ENCODE data around the gene RDX.
A peak's percentile ranks its signal among the peaks of the same experiment; 100 is the strongest.

The RDX gene

DNA sequence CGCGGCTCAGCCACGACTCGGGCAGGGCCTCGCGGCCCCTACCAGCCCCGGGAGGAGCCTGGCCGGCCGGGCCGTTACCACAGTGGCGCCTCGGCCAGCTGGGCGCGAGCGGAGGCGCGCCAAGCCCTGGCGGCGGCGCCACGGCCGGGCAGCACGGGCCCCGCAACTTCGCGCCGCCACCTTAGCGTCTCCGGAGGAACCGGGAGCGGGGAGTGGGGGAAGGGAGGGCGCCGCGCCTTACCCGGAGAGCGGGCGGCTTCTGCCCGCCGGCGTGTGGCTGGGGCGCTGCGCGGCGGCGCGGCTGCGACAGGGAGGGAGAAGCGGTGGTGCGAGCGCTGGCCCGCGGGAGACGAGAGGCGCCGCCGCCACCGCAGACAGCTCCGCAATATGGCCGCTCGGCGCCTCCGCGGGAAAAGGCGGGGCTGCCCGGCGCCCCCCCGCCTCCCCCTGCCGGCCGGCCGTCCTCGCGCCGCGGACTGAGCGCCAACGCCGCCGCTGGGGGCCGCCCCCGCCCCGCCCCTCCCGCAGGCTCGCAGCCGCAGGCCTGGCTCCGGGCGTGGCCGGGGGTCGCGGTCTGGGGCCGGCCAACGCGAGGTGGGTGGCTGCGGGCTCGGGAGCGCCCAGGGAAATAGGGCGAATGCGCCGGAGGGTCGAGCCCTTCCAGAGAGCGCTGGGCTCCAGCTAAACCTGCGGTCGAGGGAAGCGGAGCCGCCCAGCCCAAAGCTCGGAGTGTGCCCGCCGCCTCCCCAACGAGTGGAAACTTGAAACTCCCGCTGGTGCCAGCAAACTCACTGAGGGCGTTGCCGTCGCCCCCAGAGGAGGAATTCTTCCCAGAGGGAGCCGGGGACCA is at the start of gene RDX:
Gene RDX, minus strand, starts transcription at position 389 of the 850 bp plus-strand sequence. CDS start 16,922 bp downstream, outside the sequence.
- Histone ChIP-seq H3K36me3 (ENCODE audit: insufficient read depth, low read length) (no peaks in the 10 kb centered on the region), H3K4me3 (ENCODE audit: low read depth in 1 of 2, low read length in 2 of 2) (peak within 1 kb of the TSS; percentile 77 to 94), H3K4me1 (ENCODE audit: insufficient read depth, low read length) (peaks cover 24% of the 10 kb centered on the region), H3K27me3 (ENCODE audit: control insufficient read depth in 1 of 2, insufficient read depth in 2 of 2, low read length in 2 of 2) (no peaks in the 10 kb centered on the region), H3K9me3 (ENCODE audit: low read length) (no peaks in the 10 kb centered on the region), H3K9ac (ENCODE audit: low read length) (peak within 1 kb of the TSS; percentile 86), H3K27ac (ENCODE audit: low read depth, low read length) (peak within 1 kb of the TSS; percentile 81)

DNA sequence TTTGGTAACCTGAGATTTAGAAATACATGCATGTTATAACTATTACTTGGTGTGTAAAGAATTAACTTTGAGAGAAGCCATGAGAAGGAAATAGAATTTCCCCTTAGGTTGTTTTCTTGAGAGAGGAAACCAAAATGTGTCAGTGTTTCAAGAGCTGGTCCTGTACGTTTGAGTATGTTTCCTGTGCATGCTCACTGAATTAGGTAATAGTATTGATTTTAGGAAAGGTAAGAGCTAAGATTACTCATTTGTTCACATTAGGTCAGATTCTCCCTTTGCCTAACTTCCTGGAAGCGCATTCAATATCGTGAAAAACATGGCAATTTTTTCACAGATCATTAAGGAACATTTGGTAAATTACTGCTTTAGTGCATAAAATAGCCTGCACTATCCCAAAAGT is 49.3 kb upstream of the RDX start:
- no peak overlapping the region for H3K9ac ChIP-seq (ENCODE audit: low read length)
- H3K27me3 ChIP-seq (ENCODE audit: control insufficient read depth in 1 of 2, insufficient read depth in 2 of 2, low read length in 2 of 2): no peaks in the 10 kb centered on the region
- H3K36me3 ChIP-seq (ENCODE audit: insufficient read depth, low read length): no peaks in the 10 kb centered on the region
- no peak overlapping the region for H3K27ac ChIP-seq (ENCODE audit: low read depth, low read length)
- no peaks in the 10 kb centered on the region for H3K4me1 ChIP-seq (ENCODE audit: insufficient read depth, low read length)
- no peaks in the 10 kb centered on the region for H3K9me3 ChIP-seq (ENCODE audit: low read length)
- H3K4me3 ChIP-seq (ENCODE audit: low read depth in 1 of 2, low read length in 2 of 2): no peak overlapping the region

DNA sequence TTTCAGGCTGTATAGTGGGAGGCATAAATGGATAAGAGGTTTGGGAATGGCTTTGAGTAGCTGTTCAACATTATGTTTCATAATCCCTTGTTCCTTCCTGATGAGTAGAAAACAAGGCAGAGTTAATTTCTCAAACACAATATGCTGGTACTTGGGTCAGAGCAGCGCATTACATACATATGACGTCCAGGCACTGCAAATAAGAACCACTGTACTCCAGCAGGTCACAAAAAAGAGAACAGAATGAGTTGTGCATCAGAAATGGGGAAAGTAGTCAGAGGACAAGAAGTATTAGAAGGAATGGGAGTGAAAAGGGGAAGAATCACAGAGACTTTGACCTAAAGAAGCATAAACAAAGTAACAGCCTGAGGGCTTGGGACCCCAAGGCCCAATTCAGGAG is 44.0 kb upstream of the RDX start:
- Histone ChIP-seq H3K9me3 (ENCODE audit: low read length) (no peaks in the 10 kb centered on the region), H3K36me3 (ENCODE audit: insufficient read depth, low read length) (no peaks in the 10 kb centered on the region), H3K27me3 (ENCODE audit: control insufficient read depth in 1 of 2, insufficient read depth in 2 of 2, low read length in 2 of 2) (no peaks in the 10 kb centered on the region), H3K4me1 (ENCODE audit: insufficient read depth, low read length) (no peaks in the 10 kb centered on the region), H3K9ac (ENCODE audit: low read length) (no peak overlapping the region), H3K27ac (ENCODE audit: low read depth, low read length) (no peak overlapping the region), H3K4me3 (ENCODE audit: low read depth in 1 of 2, low read length in 2 of 2) (no peak overlapping the region)

DNA sequence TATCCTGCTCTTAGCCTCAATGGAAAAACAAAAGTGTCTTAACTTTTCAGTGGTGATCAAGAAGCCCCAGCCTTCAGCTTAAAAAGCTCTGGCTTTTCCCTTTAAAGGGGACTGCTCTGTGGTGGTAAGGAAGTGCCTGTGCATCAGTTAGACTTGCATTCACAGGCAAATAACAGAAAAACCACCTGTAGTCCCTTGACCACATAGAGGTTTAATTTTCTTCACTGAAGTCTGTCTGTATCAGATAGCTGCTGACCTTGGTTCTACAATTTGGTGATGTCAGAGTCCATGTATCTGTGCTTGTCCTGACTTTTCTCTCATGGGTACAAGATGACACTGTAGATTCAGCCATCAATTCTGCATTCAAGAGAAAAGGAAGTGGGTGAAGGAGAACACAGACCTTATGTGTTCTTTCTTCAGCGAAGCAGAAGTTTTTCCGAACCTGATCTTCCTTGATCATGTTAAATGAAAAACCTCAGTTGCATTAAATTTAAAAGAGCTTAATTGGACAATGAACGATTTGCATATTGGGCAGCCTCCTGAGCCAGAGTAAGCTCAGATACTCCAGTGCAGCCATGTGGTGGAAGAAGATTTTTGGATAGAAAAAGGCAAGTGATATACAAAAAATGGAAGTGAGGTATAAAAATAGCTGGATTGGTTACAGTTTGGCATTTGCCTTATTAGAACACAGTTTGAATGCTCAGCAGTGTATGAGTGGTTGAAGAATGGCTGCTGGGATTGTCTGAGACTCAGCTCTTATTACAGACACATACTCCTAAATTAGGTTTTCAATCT is 43.2 kb upstream of the RDX start:
- Histone ChIP-seq H3K4me3 (ENCODE audit: low read depth in 1 of 2, low read length in 2 of 2) (no peak overlapping the region), H3K27me3 (ENCODE audit: control insufficient read depth in 1 of 2, insufficient read depth in 2 of 2, low read length in 2 of 2) (no peaks in the 10 kb centered on the region), H3K36me3 (ENCODE audit: insufficient read depth, low read length) (no peaks in the 10 kb centered on the region)

DNA sequence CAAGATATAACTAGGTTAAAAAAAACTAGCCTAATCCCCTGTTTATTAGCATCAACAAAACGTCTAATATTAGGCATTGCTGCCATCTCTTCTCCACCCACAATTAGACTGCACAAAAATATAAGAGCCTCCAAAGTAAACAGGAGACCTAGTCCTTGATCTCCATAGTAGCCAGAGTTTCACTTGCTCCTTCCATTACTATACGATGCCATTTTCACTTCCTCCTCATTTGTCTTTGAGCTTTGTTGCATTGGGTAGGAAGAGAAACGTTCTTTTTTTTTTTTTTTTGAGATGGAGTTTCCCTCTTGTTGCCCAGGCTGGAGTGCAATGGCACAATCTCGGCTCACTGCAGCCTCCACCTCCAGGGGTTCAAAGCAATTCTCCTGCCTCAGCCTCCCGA is 42.3 kb upstream of the RDX start:
- no peak overlapping the region for H3K27ac ChIP-seq (ENCODE audit: low read depth, low read length)
- H3K4me3 ChIP-seq (ENCODE audit: low read depth in 1 of 2, low read length in 2 of 2): no peak overlapping the region
- H3K4me1 ChIP-seq (ENCODE audit: insufficient read depth, low read length): no peaks in the 10 kb centered on the region
- no peaks in the 10 kb centered on the region for H3K27me3 ChIP-seq (ENCODE audit: control insufficient read depth in 1 of 2, insufficient read depth in 2 of 2, low read length in 2 of 2)
- H3K36me3 ChIP-seq (ENCODE audit: insufficient read depth, low read length): no peaks in the 10 kb centered on the region
- no peaks in the 10 kb centered on the region for H3K9me3 ChIP-seq (ENCODE audit: low read length)
- H3K9ac ChIP-seq (ENCODE audit: low read length): no peak overlapping the region

More for the DNA sequence above, 43.2 kb upstream of the RDX start:
- Histone ChIP-seq H3K4me1 (ENCODE audit: insufficient read depth, low read length) (no peaks in the 10 kb centered on the region), H3K27ac (ENCODE audit: low read depth, low read length) (no peak overlapping the region), H3K9me3 (ENCODE audit: low read length) (no peaks in the 10 kb centered on the region), H3K9ac (ENCODE audit: low read length) (no peak overlapping the region)

DNA sequence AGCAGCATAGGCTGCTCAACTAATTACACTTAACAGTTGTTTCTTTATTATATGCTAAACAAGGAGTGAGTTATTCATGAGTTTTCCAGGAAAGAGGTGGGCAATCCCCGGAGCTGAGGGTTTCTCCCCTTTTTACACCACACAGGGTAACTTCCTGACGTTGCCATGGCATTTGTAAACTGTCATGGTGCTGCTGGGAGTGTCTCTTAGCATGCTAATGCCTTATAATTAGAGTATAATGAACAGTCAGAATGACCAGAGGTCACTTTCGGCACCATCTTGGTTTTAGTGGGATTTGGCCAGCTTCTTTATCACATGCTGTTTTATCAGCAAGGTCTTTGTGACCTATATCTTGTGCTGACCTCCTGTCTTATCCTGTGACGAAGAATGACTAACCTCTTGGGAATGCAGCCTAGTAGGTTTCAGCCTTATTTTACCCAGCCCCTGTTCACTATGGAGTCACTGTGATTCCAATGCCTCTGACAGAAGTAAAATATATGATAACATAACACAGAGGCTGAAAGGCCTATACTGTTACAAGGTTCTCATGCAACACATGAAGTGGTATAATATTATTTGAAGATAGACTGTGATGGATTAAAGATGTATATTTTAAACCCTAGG is 41.3 kb upstream of the RDX start:
- Histone ChIP-seq H3K4me1 (ENCODE audit: insufficient read depth, low read length) (no peaks in the 10 kb centered on the region), H3K27me3 (ENCODE audit: control insufficient read depth in 1 of 2, insufficient read depth in 2 of 2, low read length in 2 of 2) (no peaks in the 10 kb centered on the region), H3K4me3 (ENCODE audit: low read depth in 1 of 2, low read length in 2 of 2) (no peak overlapping the region), H3K36me3 (ENCODE audit: insufficient read depth, low read length) (no peaks in the 10 kb centered on the region), H3K27ac (ENCODE audit: low read depth, low read length) (no peak overlapping the region), H3K9me3 (ENCODE audit: low read length) (no peaks in the 10 kb centered on the region), H3K9ac (ENCODE audit: low read length) (no peak overlapping the region)

DNA sequence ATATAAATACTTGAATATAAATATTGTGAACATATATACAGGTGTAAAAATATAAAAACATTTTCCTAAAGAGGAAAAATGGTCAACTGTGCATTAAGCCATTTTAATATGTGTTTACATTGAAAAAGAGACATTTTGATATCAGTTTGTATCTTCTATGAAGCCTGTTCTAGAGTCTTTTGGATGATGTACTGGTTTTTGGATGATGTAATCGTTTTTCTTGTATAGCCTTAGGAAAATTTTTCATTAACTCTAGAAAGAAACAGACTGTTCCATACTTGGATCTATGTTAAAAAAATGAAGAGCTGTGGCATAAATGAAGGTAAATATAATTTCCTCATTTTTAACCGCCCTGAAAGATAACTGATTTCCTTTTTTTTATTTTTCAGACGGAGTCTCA is 39.6 kb upstream of the RDX start:
- no peak overlapping the region for H3K4me3 ChIP-seq (ENCODE audit: low read depth in 1 of 2, low read length in 2 of 2)
- no peak overlapping the region for H3K9ac ChIP-seq (ENCODE audit: low read length)
- no peaks in the 10 kb centered on the region for H3K36me3 ChIP-seq (ENCODE audit: insufficient read depth, low read length)
- no peaks in the 10 kb centered on the region for H3K4me1 ChIP-seq (ENCODE audit: insufficient read depth, low read length)
- H3K27ac ChIP-seq (ENCODE audit: low read depth, low read length): no peak overlapping the region
- no peaks in the 10 kb centered on the region for H3K27me3 ChIP-seq (ENCODE audit: control insufficient read depth in 1 of 2, insufficient read depth in 2 of 2, low read length in 2 of 2)
- H3K9me3 ChIP-seq (ENCODE audit: low read length): no peaks in the 10 kb centered on the region

DNA sequence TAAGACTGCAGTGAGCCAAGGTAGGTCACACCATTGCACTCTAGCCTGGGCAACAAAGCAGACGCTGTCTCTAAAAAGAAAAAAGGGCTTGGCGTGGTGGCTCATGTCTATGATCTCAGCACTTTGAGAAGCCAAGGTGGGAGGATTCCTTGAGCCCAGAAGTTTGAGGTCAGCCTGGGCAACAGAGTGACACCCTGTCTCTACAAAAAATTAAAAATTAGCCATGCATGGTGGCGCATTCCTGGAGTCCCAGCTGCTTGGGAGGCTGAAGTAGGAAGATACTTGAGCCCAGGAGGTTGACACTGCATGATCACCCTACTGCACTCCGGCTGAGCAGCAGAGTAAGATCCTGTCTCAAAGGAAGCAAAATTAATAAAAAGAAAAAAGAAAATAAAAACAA is 38.9 kb upstream of the RDX start:
- Histone ChIP-seq H3K27me3 (ENCODE audit: control insufficient read depth in 1 of 2, insufficient read depth in 2 of 2, low read length in 2 of 2) (no peaks in the 10 kb centered on the region), H3K9me3 (ENCODE audit: low read length) (no peaks in the 10 kb centered on the region), H3K9ac (ENCODE audit: low read length) (no peak overlapping the region), H3K36me3 (ENCODE audit: insufficient read depth, low read length) (no peaks in the 10 kb centered on the region), H3K4me3 (ENCODE audit: low read depth in 1 of 2, low read length in 2 of 2) (no peak overlapping the region), H3K4me1 (ENCODE audit: insufficient read depth, low read length) (no peaks in the 10 kb centered on the region), H3K27ac (ENCODE audit: low read depth, low read length) (no peak overlapping the region)

DNA sequence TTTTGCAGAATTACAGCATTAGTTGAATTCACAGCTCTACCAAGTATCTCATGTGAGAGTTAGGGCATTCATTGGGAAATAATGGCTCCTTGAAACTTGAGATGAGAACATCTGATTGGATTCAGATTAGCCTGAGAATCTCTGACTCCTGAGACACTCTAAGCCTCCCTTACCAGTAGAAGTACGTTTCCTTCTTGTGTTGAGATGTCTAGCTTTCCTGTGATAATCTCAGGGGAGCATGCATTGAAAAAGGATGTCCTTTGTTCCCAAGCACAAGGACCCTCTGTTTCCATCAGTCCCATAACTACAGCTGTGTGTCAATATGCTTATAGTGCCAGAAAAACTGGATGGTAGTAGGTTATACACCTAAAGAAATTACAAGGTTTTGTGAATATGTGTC is 35.2 kb upstream of the RDX start:
- no peak overlapping the region for H3K4me3 ChIP-seq (ENCODE audit: low read depth in 1 of 2, low read length in 2 of 2)
- H3K9ac ChIP-seq (ENCODE audit: low read length): no peak overlapping the region
- no peak overlapping the region for H3K27ac ChIP-seq (ENCODE audit: low read depth, low read length)
- H3K36me3 ChIP-seq (ENCODE audit: insufficient read depth, low read length): no peaks in the 10 kb centered on the region
- no peaks in the 10 kb centered on the region for H3K4me1 ChIP-seq (ENCODE audit: insufficient read depth, low read length)
- no peaks in the 10 kb centered on the region for H3K27me3 ChIP-seq (ENCODE audit: control insufficient read depth in 1 of 2, insufficient read depth in 2 of 2, low read length in 2 of 2)
- no peaks in the 10 kb centered on the region for H3K9me3 ChIP-seq (ENCODE audit: low read length)

DNA sequence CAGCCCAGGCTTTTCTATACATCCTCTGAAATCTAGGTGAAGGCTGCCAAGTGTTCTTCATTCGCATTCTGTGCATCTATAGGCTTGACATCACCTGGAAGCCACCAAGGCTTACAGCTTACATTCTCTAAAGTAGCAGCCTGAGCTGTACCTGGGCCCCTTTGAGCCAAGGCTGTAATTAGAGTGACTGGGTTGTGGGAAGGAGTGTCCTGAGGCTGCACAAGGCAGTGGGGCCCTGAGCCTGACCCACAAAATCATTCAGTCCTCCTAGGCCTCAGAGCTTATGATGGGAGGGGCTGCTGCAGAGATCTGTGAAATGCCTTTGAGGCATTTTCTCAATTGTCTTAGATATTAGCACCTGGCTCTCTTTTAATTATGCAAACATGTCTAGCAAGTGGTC is 33.0 kb upstream of the RDX start:
- Histone ChIP-seq H3K4me1 (ENCODE audit: insufficient read depth, low read length) (no peaks in the 10 kb centered on the region), H3K36me3 (ENCODE audit: insufficient read depth, low read length) (no peaks in the 10 kb centered on the region), H3K9ac (ENCODE audit: low read length) (no peak overlapping the region), H3K27ac (ENCODE audit: low read depth, low read length) (no peak overlapping the region), H3K4me3 (ENCODE audit: low read depth in 1 of 2, low read length in 2 of 2) (no peak overlapping the region), H3K9me3 (ENCODE audit: low read length) (no peaks in the 10 kb centered on the region), H3K27me3 (ENCODE audit: control insufficient read depth in 1 of 2, insufficient read depth in 2 of 2, low read length in 2 of 2) (no peaks in the 10 kb centered on the region)

DNA sequence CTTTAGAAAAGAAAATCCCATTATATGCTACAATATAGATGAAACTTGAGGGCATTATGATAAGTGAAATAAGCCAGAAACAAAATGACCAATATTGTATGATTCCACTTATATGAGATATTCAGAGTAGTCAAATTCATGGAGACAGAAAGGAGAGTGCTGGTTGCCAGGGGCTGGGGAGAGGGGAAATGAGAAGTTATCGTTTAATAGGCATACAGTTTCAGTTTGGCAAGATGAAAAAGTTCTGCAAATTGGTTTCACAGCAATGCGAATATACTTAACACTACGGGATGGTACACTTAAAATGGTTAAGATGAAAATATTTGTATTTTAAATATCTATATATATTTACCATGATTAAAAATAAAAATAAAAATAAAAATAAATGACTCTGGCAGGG is 31.1 kb upstream of the RDX start:
- Histone ChIP-seq H3K9ac (ENCODE audit: low read length) (no peak overlapping the region), H3K4me1 (ENCODE audit: insufficient read depth, low read length) (no peaks in the 10 kb centered on the region)

More for the DNA sequence above, 31.1 kb upstream of the RDX start:
- Histone ChIP-seq H3K27me3 (ENCODE audit: control insufficient read depth in 1 of 2, insufficient read depth in 2 of 2, low read length in 2 of 2) (no peaks in the 10 kb centered on the region), H3K36me3 (ENCODE audit: insufficient read depth, low read length) (no peaks in the 10 kb centered on the region), H3K27ac (ENCODE audit: low read depth, low read length) (no peak overlapping the region), H3K4me3 (ENCODE audit: low read depth in 1 of 2, low read length in 2 of 2) (no peak overlapping the region), H3K9me3 (ENCODE audit: low read length) (no peaks in the 10 kb centered on the region)
